Jurkat, Clone E6-1 (cell line): ENCODE measurements around the gene ARHGAP26.

Experiments
- DNase-seq: peaks from one replicate; pipeline ENCODE4 v3.0.0-alpha.2; 2011; ENCODE audit warnings: low read depth, low spot score
- H3K4me3 ChIP-seq: 2 replicates; pipeline ENCODE4 v1.5.1; 2011; ENCODE audit warnings: mild to moderate bottlenecking, low read length, control low read depth, moderate library complexity

ARHGAP26 gene

DNA sequence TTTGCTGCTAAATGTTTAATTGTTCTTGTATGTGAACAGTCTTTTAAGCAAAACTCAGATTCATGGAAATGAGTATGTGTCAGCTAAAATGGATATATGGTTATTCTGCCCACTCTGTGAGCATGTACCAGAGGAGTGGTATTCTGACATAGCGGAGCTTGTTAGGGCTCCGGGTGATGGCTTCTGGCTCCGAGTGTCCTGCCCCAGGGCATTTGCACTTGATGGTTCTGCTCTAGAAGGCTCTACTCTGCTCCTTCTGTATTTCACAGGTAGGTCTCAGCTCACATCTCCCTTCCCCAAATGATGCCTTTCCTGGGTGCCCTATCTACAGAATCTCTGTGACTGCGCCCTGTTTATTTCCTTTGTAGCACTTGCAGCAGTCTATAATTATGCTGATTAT lies 113.3 kb downstream of the ARHGAP26 start:
- no peak for DNase-seq
- no peak overlapping the region for H3K4me3 ChIP-seq

DNA sequence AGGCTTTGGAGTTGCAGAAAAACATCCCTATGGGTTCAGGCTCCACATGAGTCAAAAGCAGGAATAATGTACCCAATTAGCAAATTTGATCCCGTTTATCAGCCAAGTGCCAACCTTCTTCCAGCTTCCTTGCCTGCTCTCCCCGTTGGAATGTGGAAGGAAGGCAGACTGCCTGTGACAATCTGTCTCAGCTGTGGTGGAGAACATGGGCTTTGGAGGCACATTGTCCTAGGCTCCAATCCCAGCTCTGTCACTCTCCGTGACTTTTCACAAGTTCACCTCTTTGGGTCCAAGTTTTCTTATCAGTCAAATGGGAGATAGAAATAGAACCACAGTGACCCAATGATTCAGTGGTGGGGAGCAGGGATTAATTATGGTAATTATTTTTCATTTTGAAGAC lies 113.9 kb downstream of the ARHGAP26 start:
- no peak for DNase-seq
- no peak overlapping the region for H3K4me3 ChIP-seq

DNA sequence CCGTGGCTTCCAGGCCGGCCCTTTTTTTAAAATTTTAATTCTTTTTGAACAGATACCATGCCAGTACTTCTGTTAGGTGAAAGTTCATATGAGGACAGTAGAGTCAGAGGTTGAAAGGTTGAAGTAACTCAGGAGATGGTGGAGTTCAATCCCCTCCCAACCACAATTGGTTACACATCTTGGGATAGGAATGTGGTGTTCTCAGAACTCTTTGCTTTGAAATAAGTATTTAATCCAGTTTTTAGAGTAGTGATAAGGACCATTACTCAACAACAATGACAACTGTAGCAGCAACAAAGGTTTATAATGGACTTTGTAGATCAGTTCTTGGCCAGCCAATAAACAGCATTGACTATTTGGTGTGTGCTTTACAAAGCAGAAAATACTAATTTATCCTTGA lies 116.0 kb downstream of the ARHGAP26 start:
- DNase-seq = no peak
- no peak overlapping the region for H3K4me3 ChIP-seq

DNA sequence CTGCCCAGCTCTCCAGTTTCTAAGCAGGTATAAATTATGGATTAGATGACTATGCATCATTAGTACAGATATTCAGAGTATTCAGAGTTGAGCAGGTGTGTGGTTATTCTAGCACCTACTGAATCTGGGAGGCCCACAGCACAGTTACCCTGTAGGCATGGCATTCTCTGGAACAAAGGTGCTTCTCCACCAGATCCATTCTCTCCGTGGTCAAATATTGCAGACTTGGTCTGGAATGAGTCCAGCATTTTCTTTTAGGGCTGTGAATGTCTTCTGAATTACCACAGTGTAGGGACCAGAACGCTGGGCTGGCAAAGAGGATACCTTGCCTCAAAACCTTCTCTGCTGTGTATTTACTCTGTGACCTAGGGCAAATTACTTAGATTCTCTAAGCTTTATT lies 116.8 kb downstream of the ARHGAP26 start:
- no peak for DNase-seq
- H3K4me3 ChIP-seq = no peak overlapping the region

DNA sequence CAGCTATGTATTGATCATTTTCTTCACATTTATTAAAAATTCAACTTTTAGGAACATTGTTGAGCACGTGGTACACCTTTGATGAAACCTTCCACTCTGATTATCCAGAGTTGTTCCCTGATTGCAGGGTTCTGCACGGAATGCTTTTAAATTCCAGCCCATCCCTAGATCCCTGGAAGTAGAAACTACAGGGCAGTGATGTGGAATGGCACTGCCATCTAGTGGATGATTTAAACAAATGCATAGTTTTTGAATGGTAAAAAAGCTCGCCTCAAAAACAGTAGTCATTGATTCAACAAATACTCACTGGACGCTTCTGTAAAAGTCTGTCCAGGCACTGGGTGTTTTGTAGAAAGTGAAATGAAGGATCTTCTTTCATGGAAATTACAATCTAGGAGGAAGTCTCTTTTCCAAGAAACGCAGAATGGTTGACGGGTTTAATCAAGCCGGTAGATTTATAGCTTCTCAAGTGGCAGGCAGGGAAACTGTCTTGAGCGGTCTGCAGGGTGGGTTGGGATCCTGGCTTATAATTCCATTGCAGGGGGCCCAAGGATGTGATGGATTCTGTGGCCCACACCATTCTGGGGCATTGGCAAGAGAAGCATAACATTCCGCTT lies 118.4 kb downstream of the ARHGAP26 start:
- H3K4me3 ChIP-seq = no peak overlapping the region
- peak; percentile 17 for DNase-seq

DNA sequence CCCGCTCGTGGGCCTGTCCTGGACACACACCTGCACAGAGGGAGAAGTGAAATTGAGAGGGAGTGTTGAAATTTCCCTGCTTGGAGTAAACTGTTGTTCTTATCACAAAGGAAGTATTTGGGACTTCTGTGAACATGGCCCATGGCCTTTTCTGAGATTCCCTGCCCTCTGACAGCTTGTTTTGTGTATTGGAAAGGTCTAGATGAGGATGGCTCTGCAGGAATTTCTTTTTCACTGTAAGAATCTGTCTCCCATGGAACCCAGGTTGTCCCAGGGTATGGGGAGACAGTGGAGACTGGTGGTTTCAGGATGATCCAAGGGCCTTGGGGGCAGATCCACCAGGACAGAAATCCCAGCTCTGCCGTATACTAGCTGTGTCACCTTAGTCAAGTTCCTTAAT lies 121.8 kb downstream of the ARHGAP26 start:
- H3K4me3 ChIP-seq = no peak overlapping the region
- no peak for DNase-seq

DNA sequence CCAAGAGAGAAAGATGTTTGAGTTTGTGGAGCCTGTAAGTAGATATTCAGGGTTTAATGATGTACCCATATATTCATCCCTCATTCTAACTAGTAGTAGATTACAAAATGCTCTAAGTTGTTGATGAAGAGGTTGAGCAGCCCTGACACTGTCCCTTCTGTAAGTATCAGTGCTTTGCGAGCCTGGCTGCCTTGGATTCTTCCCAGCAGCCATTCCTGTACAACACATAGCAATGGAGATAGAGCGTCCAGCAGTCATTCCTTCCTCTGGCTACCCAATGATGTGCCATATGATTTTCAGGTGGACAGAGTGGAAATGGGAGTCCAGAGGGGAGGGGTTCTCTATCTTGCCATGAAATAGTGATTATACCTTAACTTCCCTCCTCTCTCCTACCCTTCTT lies 124.1 kb downstream of the ARHGAP26 start:
- no peak overlapping the region for H3K4me3 ChIP-seq
- DNase-seq = no peak

DNA sequence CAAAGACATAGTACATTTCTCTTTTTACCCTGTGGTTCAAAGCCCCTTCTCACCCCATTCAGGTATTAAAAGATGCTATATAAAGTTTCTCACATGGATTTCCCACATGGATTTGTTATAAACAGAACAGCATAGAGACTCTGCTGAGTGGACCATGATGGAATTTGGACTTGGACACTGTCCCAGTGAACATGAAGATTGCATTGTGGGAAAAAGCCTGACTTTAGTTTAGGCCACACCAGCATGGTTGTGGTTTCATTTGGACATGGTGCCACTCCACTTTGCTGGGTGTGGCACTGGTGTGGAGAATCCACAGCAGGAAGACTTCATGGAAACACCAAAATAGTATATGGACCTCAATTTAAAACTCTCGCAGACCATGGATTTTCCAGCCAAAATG lies 124.6 kb downstream of the ARHGAP26 start:
- H3K4me3 ChIP-seq = no peak overlapping the region
- no peak for DNase-seq

DNA sequence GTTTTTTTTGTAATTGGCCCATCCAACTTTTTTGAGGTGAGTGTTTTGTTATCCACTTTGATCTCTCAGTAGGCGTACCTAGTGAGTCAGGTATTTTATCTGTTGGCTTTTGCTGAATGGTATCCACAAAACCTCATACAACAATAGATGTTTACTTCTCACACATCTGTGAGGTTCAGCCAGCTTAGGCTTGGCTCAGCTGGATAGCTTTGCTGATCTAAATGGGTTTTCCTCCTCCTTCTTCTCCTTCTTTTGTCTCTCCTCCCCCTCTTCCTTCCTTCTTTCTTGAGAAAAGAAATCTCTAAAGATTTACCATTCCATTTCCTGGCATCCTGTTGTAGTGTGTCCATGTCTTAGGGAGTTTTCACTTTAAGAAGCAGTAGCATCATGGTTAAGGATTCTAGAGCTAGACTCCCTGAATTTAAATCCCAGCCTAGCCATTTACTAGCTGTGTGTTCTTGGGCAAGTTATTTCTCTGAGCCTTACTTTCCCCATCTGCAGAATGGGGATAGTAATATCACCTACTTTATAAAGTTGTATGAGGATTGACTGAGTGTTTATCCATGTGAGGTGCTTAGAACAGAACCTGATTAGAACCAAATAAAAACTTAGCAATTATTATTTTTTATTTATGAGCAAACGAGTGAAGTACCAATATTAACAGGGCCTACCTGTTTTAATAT lies 126.3 kb downstream of the ARHGAP26 start:
- H3K4me3 ChIP-seq = no peak overlapping the region
- DNase-seq = no peak

DNA sequence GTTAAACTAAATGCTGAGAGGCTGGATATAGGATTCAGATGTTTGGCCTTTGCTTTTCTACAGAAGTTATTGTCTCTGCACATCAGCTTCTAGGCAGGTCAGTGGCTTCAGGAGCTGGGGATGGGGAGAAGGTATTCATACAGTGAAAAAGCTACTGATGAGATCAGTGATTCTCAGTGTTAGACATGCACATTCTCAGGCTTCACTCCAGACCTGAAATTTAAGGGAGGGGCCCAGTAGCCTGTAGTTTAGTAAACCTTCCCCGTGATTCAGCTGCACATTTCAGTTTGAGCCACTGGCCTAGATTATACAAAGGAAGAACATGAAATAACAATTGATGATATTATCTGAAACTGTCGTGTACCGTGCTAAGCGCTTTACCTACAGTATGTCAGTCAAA lies 127.2 kb downstream of the ARHGAP26 start:
- no peak overlapping the region for H3K4me3 ChIP-seq
- DNase-seq = no peak

DNA sequence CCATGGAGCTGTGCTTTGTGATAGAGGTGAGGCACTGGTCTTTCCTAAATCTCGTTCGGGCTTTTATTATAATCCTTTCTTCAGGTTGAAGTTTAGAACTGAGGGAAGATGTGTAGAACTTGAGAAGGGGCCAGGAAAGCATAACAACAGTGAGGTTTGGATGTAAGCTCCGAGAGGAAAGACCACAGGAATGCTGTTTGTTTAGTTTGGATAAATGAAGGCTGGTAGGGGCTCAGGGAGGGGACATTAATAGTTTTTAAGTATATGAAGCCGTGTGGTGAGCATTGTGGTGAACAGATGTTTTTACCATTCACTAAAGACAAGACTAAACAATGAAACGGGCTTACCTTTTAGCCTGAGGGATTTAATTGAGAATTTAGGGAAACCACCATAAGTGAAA lies 130.8 kb downstream of the ARHGAP26 start:
- H3K4me3 ChIP-seq = no peak overlapping the region
- DNase-seq = no peak

DNA sequence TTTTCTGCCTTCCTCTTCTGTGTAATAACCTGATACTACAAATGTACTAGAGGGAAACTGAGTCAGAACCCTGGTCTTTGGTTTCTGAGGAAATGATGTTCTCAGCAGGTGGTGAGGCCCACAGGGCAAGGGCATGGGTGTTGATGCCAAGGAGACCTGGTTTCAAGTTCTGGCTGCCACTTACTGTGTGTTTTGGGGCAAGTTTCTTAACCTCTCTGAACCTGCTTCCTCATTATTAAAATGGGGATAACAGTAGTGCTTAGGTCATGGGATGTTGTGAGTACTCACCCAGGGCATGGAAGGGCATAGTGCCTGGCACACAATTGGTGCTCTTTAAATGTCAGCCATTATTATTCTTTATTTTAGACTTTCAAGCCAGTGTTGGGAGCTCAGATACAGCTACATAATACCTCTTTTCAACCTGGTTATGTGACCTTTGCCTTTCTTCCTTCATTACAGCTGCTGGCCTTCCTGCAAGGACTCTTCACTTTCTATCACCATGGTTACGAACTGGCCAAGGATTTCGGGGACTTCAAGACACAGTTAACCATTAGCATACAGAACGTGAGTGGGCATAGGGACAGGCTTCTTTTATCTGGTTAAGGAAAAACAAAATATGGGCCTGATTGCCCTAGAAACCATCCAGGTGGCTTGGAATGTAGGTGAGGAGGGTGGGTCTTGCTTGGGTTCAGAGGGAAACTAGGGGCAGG lies 131.5 kb downstream of the ARHGAP26 start:
- no peak for DNase-seq
- no peak overlapping the region for H3K4me3 ChIP-seq

DNA sequence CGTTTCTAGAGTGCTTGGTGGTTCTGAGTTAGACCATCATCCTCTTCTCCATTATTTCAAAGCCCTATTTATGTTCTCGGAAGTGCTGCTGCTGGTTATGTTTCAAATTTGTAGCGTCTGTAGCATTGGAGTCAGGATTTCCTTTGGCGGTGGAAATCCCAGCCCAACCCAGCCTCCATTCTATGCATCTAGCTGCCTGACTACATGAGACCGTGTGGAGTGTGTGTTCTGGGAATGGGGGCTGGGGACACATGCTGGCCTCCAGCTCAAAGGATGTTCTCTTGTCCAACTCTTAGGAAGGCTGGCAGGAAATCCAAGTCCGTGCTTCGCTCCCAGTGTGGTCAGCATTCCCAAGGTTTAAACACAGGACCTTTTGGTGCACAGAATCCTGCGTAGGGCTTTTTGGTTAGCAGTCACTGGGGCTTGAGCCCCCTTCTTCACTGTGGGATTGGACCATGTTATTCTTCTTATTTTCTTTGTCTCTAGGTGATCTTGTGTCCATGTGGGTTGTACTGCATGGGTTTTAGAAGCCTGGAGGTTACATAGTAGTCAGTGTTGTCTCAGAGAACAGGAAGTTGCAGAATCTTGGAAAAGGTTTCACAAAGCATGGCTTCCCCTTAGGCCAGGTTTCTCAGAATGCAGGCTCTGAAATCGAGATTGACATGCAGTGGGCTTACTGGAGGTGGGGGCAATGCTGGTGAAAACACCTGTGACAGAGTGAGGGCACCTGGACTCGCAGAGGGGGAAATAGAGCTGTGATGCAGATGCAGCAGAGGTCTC lies 132.2 kb downstream of the ARHGAP26 start:
- DNase-seq = no peak
- H3K4me3 ChIP-seq = no peak overlapping the region

DNA sequence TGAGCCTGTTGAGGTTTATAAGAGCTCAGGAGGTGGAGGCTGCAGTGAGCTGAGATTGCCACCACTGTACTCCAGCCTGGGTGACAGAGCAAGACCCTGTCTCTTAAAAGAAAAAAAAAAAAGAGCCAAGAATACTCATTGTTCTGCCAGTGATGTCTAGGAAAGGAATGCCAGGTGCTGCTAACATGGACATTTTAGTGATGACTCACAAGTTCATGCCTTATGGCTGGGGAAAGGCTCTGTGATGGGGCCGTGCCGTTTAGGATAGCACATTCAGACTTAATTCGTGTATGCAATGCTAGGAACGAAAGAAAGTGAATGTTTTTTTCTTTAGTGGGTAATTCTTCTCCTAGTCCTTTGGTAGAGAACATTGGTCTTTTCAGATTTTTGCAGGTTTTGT lies 134.2 kb downstream of the ARHGAP26 start:
- no peak overlapping the region for H3K4me3 ChIP-seq
- no peak for DNase-seq

DNA sequence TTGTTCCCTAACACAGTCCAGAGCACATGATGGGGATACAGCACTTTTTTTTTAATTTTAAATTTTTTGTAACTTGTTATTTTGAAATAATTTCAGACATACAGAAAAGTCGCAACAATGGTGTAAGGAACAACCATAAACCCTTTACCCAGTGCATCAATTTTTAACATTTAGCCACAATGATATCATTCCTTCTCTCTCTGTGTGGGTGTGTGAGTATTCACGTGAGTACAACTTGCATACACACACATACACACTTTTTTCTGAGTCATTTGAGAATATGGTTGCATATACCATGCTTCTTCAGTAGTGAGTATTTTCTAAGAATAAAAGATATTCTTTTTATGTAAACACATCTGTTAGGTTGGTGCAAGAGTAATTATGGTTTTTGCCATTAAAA lies 135.2 kb downstream of the ARHGAP26 start:
- no peak overlapping the region for H3K4me3 ChIP-seq
- no peak for DNase-seq

DNA sequence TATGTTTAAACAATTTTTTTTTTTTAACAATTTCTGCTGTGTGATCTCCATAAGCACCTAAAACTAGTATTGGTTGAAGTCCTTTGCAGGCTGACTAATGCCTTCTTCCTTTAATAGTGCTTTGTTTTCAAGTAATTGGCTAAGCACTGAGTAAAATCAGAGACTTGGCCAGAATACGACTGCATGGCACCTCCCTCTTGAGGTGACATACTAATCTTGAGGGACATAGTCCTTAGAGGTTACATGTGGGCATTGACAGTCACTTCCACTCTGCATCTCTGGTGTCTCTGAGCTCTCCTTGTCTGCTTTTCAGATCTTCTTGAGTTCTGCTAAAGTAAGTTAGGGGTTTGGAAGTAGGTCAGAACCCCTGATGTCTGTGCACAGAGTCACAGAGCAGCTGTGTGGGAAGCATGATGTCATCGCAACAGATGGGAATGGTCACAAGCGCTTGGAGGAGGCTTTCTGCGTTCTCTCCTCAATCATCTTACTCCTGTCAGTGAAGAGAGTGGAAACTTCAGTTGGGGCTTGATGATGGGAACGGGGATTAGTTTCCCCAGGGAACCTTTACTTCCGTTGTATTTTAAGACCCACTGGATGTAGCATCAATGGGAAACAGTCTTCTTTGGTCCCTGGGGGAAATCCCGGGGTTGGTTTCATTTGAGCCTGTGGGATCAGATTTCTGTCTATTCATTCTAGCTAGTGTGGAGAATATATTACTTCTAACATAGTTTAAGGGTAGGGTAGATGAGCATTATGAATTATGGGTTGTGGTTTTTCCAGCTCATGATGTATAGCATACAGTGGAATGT lies 136.9 kb downstream of the ARHGAP26 start:
- no peak for DNase-seq
- no peak overlapping the region for H3K4me3 ChIP-seq

DNA sequence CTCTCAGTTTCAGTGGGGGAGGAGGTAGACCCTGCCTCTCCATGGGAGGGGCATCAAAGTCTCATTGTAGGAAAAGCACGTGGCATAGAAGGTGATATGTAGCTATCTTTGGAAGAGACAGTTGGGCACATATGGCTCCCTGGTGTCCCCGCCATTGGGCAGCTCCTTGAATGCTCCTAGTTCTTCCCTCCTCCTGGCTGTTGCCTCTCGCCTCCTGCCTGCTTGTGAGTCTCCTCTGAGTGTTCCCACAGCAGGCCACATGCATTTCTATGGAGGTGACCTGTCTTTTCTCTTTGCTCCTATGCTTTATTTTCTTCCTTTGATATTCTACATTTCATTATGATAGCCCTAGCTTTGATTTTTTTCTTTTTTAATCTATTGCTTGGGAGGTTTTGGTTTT lies 138.5 kb downstream of the ARHGAP26 start:
- no peak overlapping the region for H3K4me3 ChIP-seq
- no peak for DNase-seq

DNA sequence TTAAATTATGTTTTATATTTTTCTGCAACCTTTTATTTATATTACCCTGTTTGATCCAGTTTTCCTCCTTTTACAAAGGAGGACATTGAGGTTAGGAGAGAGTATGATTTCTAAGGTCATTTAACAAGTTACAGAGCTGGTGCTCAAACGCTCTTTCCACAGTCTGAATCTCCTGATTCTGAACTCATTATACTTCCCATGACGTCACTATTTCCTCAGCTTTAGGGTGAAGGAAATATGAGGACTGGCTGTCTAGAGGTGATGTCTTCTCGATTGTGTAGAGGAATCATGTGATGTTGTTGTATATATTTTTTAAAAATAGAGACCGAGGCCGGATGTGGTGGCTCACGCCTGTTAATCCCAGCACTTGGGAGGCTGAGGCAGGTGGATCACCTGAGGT lies 140.0 kb downstream of the ARHGAP26 start:
- DNase-seq = no peak
- no peak overlapping the region for H3K4me3 ChIP-seq

DNA sequence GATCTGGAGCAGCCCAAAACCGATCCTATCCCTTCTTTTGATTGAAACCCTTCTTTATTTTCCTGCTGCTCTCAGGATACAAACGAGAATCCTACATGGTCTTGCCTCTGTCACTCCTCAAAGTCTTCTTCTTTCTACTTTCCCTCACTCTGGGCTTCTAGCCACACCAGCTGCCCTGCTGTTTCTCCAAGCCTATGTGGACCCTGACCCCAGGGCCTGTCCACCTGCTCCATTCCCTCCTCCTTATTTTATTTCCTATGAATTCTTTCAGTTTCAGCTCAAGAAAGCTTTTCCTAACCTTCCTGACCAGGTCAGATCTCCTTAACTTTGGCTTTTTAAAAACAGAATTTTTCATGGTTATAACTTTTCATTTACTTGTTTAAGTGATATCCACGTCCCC lies 141.0 kb downstream of the ARHGAP26 start:
- no peak for DNase-seq
- no peak overlapping the region for H3K4me3 ChIP-seq
